Caco-2 (cell line): ENCODE measurements around the gene CDS2. TPM values are rescaled to one million over a fixed set of nuclear protein-coding genes. Genes with fewer than 3 reads are reported as not detected.

ENCODE experiments used
- BruUV-seq: library from RNA; stranded (reverse); fragments of 400-500 nt; replicated peaks from 2 replicates; lab custom pipeline; 2021; lab: Mats Ljungman, UMichigan
- CTCF ChIA-PET: fragments of 300-600 bp; sonication (Branson Sonifier 250); formaldehyde crosslinking; loops from one replicate; lab custom pipeline; 2022; ENCODE audit warnings: antibody characterized with exemption; lab: Charles Lee
- POLR2A ChIA-PET: fragments of 300-600 bp; sonication (Branson Sonifier 250); formaldehyde crosslinking; loops from one replicate; lab custom pipeline; 2022; ENCODE audit warnings: antibody characterized with exemption; lab: Charles Lee
- DNase-seq, 2 experiments: peaks; one replicate each; pipeline versions ENCODE4 v3.0.0 to v3.0.0-alpha.2; 2020 to 2022
- H3K27me3 ChIP-seq: replicated peaks from 2 replicates; pipeline ENCODE4 v1.6.0; 2011; ENCODE audit warnings: low read length; ENCODE audit not compliant: control insufficient read depth, insufficient read depth
- H3K36me3 ChIP-seq: 2 replicates; pipeline ENCODE4 v1.5.1; 2011; ENCODE audit warnings: low read length; ENCODE audit not compliant: control insufficient read depth, insufficient read depth
- H3K4me1 ChIP-seq: fragments of 250-450 bp; sonication (Bioruptor Pico); 2 replicates; pipeline ENCODE4 v1.5.1; 2020; ENCODE audit warnings: mild to moderate bottlenecking
- H3K4me3 ChIP-seq: 2 replicates; pipeline ENCODE4 v1.5.1; 2011; ENCODE audit warnings: low read depth, mild to moderate bottlenecking, control low read depth, low read length
- H3K9me3 ChIP-seq: fragments of 250-450 bp; sonication (Bioruptor Pico); 2 replicates; pipeline ENCODE4 v1.5.1; 2020; ENCODE audit warnings: mild to moderate bottlenecking, moderate library complexity
- H3K27ac Mint-ChIP-seq: one replicate; pipeline ENCODE4 v1.8.0; 2022; ENCODE audit warnings: mixed read lengths; ENCODE audit not compliant: unreplicated experiment
- H3K27me3 Mint-ChIP-seq: one replicate; pipeline ENCODE4 v1.8.0; 2022; ENCODE audit warnings: mixed read lengths; ENCODE audit not compliant: insufficient read depth, unreplicated experiment
- H3K36me3 Mint-ChIP-seq: one replicate; pipeline ENCODE4 v1.8.0; 2022; ENCODE audit warnings: mild to moderate bottlenecking, mixed read lengths; ENCODE audit not compliant: insufficient read depth, unreplicated experiment
- H3K4me1 Mint-ChIP-seq: one replicate; pipeline ENCODE4 v1.8.0; 2022; ENCODE audit warnings: low read depth, mixed read lengths; ENCODE audit not compliant: unreplicated experiment
- H3K4me3 Mint-ChIP-seq: one replicate; pipeline ENCODE4 v1.8.0; 2022; ENCODE audit warnings: mild to moderate bottlenecking, moderate library complexity, mixed read lengths; ENCODE audit not compliant: unreplicated experiment
- H3K9me3 Mint-ChIP-seq: one replicate; pipeline ENCODE4 v1.8.0; 2022; ENCODE audit warnings: mixed read lengths; ENCODE audit not compliant: unreplicated experiment
- intact Hi-C: fragments of 100-400 bp; cut with micrococcal nuclease; formaldehyde crosslinking; loops from one replicate; pipeline ENCODE4 v1.10.0; 2022; ENCODE audit not compliant: unreplicated experiment
- total RNA-seq: library from RNA; stranded (reverse); gene quantifications from 2 replicates; pipeline ENCODE4 v1.2.3, GENCODE V29; 2022
- TF ChIP-seq, protein P1 (sequence below), 2 experiments: fragments of 200-600 bp in 1 of 2; IDR thresholded peaks; 1 replicate in 1 of 2; 2 replicates in 1 of 2; pipeline versions ENCODE4 v1.5.1 to v1.8.0; 2011 to 2022; ENCODE audit warnings: antibody characterized with exemption in 1 of 2, control low read depth in 1 of 2, inconsistent platforms in 1 of 2, low read depth in 1 of 2, low read length in 1 of 2, mild to moderate bottlenecking in 1 of 2, moderate library complexity in 1 of 2; ENCODE audit not compliant: insufficient read depth in 1 of 2, severe bottlenecking in 1 of 2, unreplicated experiment in 1 of 2

CDS2 gene
- total RNA-seq, 1 experiment from 2014 or later = 53.8 TPM

DNA sequence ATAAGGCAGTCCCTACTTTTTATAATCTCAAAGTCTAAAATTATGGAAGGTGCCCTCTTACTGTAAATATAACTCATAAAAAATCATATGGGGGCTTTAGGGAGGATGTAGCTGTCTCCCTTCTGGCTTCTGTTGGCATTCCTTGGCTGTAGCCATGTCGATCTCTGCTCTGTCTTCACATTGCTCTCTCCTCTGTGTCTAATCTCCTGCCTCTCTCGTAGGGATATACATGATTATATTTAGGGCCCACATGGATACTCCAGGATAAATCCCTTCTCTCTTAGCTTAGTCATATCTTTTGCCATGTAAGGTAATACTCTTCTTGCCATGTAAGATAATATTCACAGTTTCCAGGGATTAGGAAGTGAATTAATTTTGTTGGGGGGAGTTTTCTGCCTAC, 28.6 kb downstream of the CDS2 start:
- TF ChIP-seq, protein P1, sequence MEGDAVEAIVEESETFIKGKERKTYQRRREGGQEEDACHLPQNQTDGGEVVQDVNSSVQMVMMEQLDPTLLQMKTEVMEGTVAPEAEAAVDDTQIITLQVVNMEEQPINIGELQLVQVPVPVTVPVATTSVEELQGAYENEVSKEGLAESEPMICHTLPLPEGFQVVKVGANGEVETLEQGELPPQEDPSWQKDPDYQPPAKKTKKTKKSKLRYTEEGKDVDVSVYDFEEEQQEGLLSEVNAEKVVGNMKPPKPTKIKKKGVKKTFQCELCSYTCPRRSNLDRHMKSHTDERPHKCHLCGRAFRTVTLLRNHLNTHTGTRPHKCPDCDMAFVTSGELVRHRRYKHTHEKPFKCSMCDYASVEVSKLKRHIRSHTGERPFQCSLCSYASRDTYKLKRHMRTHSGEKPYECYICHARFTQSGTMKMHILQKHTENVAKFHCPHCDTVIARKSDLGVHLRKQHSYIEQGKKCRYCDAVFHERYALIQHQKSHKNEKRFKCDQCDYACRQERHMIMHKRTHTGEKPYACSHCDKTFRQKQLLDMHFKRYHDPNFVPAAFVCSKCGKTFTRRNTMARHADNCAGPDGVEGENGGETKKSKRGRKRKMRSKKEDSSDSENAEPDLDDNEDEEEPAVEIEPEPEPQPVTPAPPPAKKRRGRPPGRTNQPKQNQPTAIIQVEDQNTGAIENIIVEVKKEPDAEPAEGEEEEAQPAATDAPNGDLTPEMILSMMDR (IDR thresholded peaks at IDR 0.05; ENCODE audit: insufficient read depth in 1 of 2, low read depth in 1 of 2, low read length in 1 of 2, severe bottlenecking in 1 of 2, unreplicated experiment in 1 of 2) = no peak
- Mint-ChIP-seq H3K4me3 (no peak overlapping the region), H3K9me3 (no peaks in the 10 kb centered on the region), H3K27ac (peak overlapping the region; percentile 0), H3K4me1 (peaks cover 13% of the 10 kb centered on the region), H3K27me3 (no peaks in the 10 kb centered on the region), H3K36me3 (peaks cover 4% of the 10 kb centered on the region)
- Histone ChIP-seq H3K36me3 (no peaks in the 10 kb centered on the region), H3K9me3 (no peaks in the 10 kb centered on the region), H3K27me3 (no peaks in the 10 kb centered on the region), H3K4me3 (no peak overlapping the region), H3K4me1 (peaks cover 17% of the 10 kb centered on the region)
- no TSS peak for BruUV-seq
- no peak for DNase-seq
- intact Hi-C loops = no loop called here
- ChIA-PET POLR2A (no interaction called here), CTCF (interaction anchor here (1.5 kb wide), 1 partner anchor 29 kb away, joined by 5 read pairs; the partner anchor contains the start of gene CDS2)

DNA sequence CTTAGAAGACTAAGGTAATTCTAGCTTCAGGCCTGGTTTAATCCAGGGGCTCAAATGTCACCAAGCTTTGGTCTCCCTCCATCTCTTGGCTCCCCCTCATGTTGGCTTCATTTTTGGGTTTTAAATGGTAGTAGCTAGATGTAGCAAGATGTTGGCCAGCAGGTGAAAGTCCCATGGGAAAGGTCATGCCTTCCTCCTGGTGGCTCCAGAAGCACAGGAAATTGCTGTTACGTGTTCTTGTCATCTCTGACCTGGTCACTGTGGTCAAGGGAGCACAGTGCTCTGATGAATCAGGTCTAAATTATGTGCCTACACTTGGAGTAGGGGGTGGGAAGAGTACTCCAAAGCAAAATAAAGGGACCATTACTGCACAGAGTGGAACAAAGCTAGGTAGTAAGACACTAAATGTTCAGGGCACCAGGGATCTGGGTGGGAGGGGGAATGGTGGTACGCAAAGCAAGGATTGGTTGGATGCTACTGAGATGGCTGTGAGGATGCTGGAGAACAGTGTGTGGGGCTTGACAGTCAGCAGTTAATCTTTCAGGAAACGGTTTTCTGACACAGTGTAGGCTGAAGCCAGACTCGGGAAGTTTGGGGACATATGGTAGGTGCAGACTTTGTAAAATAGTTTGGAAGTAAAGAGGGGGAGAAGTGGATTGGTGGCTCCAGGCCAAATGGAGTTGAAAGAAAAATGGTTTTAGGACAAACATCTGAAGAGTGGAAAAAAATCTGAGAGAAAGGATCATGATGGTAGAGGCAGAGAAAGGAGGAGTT, 30.1 kb downstream of the CDS2 start:
- Histone ChIP-seq H3K4me3 (no peak overlapping the region), H3K36me3 (no peaks in the 10 kb centered on the region), H3K4me1 (peaks cover 14% of the 10 kb centered on the region), H3K27me3 (no peaks in the 10 kb centered on the region), H3K9me3 (no peaks in the 10 kb centered on the region)
- peak overlapping the region; percentile 5 for H3K27ac Mint-ChIP-seq
- no peaks in the 10 kb centered on the region for H3K27me3 Mint-ChIP-seq
- no peak for DNase-seq
- H3K36me3 Mint-ChIP-seq = peaks cover 4% of the 10 kb centered on the region
- CTCF ChIA-PET = interaction anchor here (0.7 to 1.0 kb wide), 2 partner anchors 30 to 35 kb away, joined by 3 read pairs; partner anchors contain the start of gene CDS2
- POLR2A ChIA-PET = no interaction called here
- no peaks in the 10 kb centered on the region for H3K9me3 Mint-ChIP-seq
- no TSS peak for BruUV-seq
- H3K4me1 Mint-ChIP-seq = peaks cover 13% of the 10 kb centered on the region
- intact Hi-C loops = no loop called here
- H3K4me3 Mint-ChIP-seq = no peak overlapping the region
- TF ChIP-seq, protein P1 (IDR thresholded peaks at IDR 0.05; ENCODE audit: insufficient read depth in 1 of 2, low read depth in 1 of 2, low read length in 1 of 2, severe bottlenecking in 1 of 2, unreplicated experiment in 1 of 2) = no peak

DNA sequence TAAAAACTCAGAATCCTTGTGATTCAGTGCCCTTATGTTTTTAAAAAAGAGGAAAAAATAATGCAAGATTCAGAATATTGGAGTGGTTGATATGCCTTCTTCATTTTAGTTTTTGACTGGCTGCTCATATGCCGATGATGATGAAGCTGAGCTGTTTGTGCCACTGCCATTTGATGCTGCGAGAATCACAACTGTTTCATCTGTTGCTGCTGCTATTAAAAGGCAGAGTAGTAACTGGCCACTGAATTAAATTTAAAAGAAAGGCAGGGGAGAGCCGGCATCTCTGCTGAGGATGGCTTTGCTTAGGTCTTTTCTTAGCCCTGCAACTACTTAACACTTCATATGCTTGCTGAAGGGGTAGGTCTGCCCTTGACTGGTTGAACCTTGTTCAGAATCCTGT, 33.1 kb downstream of the CDS2 start:
- Histone ChIP-seq H3K9me3 (no peaks in the 10 kb centered on the region), H3K4me3 (no peak overlapping the region), H3K27me3 (no peaks in the 10 kb centered on the region), H3K36me3 (no peaks in the 10 kb centered on the region), H3K4me1 (no peaks in the 10 kb centered on the region)
- H3K4me3 Mint-ChIP-seq = no peak overlapping the region
- POLR2A ChIA-PET = no interaction called here
- intact Hi-C loops = no loop called here
- TF ChIP-seq, protein P1 (IDR thresholded peaks at IDR 0.05; ENCODE audit: insufficient read depth in 1 of 2, low read depth in 1 of 2, low read length in 1 of 2, severe bottlenecking in 1 of 2, unreplicated experiment in 1 of 2) = no peak
- no peaks in the 10 kb centered on the region for H3K9me3 Mint-ChIP-seq
- CTCF ChIA-PET = interaction anchor here (1.2 kb wide), 1 partner anchor 34 kb away, joined by 3 read pairs; no protein-coding TSS in a partner anchor
- H3K36me3 Mint-ChIP-seq = peaks cover 4% of the 10 kb centered on the region
- H3K27ac Mint-ChIP-seq = no peak overlapping the region
- peaks cover 6% of the 10 kb centered on the region for H3K4me1 Mint-ChIP-seq
- no peaks in the 10 kb centered on the region for H3K27me3 Mint-ChIP-seq
- no TSS peak for BruUV-seq
- DNase-seq = no peak
